WTC11 (cell line): ENCODE data around the gene ARHGAP20. TPM values are rescaled to one million over a fixed set of nuclear protein-coding genes. Genes with fewer than 3 reads are reported as not detected.

ENCODE experiments used
- ATAC-seq: fragments of 200-7000 bp; cut with Tn5 transposase; 2 replicates; pipeline ENCODE4 v1.10.0; 2021; ENCODE audit warnings: mild to moderate bottlenecking, moderate library complexity
- CTCF ChIA-PET: fragments of 300-600 bp; sonication (Branson Sonifier 250); formaldehyde crosslinking; loops from one replicate; lab custom pipeline; 2021; ENCODE audit warnings: antibody characterized with exemption; lab: Charles Lee
- POLR2A ChIA-PET: fragments of 350-600 bp; sonication (Branson Sonifier 250); formaldehyde crosslinking; loops from one replicate; lab custom pipeline; 2021; ENCODE audit warnings: antibody characterized with exemption; lab: Charles Lee
- DNase-seq: peaks from one replicate; pipeline ENCODE4 v3.0.0; 2021; ENCODE audit warnings: low spot score
- H3K27ac Mint-ChIP-seq: 2 replicates; pipeline ENCODE4 v1.8.0; 2021; ENCODE audit warnings: mixed read lengths
- H3K27me3 Mint-ChIP-seq: 2 replicates; pipeline ENCODE4 v1.8.0; 2021; ENCODE audit warnings: low read depth, mild to moderate bottlenecking, moderate library complexity, mixed read lengths
- H3K36me3 Mint-ChIP-seq: 2 replicates; pipeline ENCODE4 v1.8.0; 2021; ENCODE audit warnings: mixed read lengths
- H3K4me1 Mint-ChIP-seq: 2 replicates; pipeline ENCODE4 v1.8.0; 2022; ENCODE audit warnings: mixed read lengths
- H3K4me3 Mint-ChIP-seq: 2 replicates; pipeline ENCODE4 v1.8.0; 2021; ENCODE audit warnings: mild to moderate bottlenecking, moderate library complexity, mixed read lengths
- H3K9me3 Mint-ChIP-seq: 2 replicates; pipeline ENCODE4 v1.8.0; 2021; ENCODE audit warnings: mixed read lengths
- CREB1 ChIP-seq: sonication (generic); formaldehyde crosslinking; IDR thresholded peaks from 2 replicates; pipeline ENCODE4 v1.8.0; 2023; ENCODE audit warnings: mild to moderate bottlenecking, missing genetic modification reagents
- ETV6 ChIP-seq: sonication (generic); formaldehyde crosslinking; IDR thresholded peaks from 2 replicates; pipeline ENCODE4 v1.8.1; 2022; ENCODE audit warnings: mild to moderate bottlenecking, missing genetic modification reagents
- GABPB1 ChIP-seq: sonication (generic); formaldehyde crosslinking; IDR thresholded peaks from 2 replicates; pipeline ENCODE4 v1.8.1; 2023; ENCODE audit warnings: mild to moderate bottlenecking, missing genetic modification reagents
- RORB ChIP-seq: fragments of 250-450 bp; sonication (Bioruptor Pico); IDR thresholded peaks from 2 replicates; pipeline ENCODE4 v1.9.0; 2021; ENCODE audit warnings: mild to moderate bottlenecking
- ZNF121 ChIP-seq: sonication (generic); formaldehyde crosslinking; IDR thresholded peaks from 2 replicates; pipeline ENCODE4 v1.8.0; 2023; ENCODE audit warnings: missing genetic modification reagents
- total RNA-seq: library from RNA; stranded (reverse); gene quantifications from 3 replicates; pipeline ENCODE4 v1.2.3, GENCODE V29; 2021
- TF ChIP-seq, protein P1 (sequence below): sonication (generic); formaldehyde crosslinking; conservative IDR thresholded peaks from 2 replicates; pipeline ENCODE4 v1.8.1; 2023; ENCODE audit warnings: mild to moderate bottlenecking, low read depth, missing genetic modification reagents, moderate library complexity
- TF ChIP-seq, protein P2 (sequence below): sonication (generic); formaldehyde crosslinking; IDR thresholded peaks from 2 replicates; pipeline ENCODE4 v1.8.1; 2022; ENCODE audit warnings: mild to moderate bottlenecking, moderate library complexity, missing genetic modification reagents
- TF ChIP-seq, protein P3 (sequence below): sonication (generic); formaldehyde crosslinking; IDR thresholded peaks from 2 replicates; pipeline ENCODE4 v1.8.0; 2022; ENCODE audit warnings: mild to moderate bottlenecking, missing genetic modification reagents
- TF ChIP-seq, protein P4 (sequence below): sonication (generic); formaldehyde crosslinking; IDR thresholded peaks from 2 replicates; pipeline ENCODE4 v1.8.0; 2023; ENCODE audit warnings: mild to moderate bottlenecking, missing genetic modification reagents
- TF ChIP-seq, protein P5 (sequence below): sonication (generic); formaldehyde crosslinking; IDR thresholded peaks from 2 replicates; pipeline ENCODE4 v1.8.0; 2022; ENCODE audit warnings: mild to moderate bottlenecking, missing genetic modification reagents
- TF ChIP-seq, protein P6 (sequence below): sonication (generic); formaldehyde crosslinking; IDR thresholded peaks from 2 replicates; pipeline ENCODE4 v1.8.1; 2022; ENCODE audit warnings: missing genetic modification reagents, borderline replicate concordance
- TF ChIP-seq, protein P7 (sequence below): sonication (generic); formaldehyde crosslinking; IDR thresholded peaks from 2 replicates; pipeline ENCODE4 v1.8.0; 2022; ENCODE audit warnings: mild to moderate bottlenecking, missing genetic modification reagents
- TF ChIP-seq, protein P8 (sequence below): sonication (generic); formaldehyde crosslinking; IDR thresholded peaks from 2 replicates; pipeline ENCODE4 v1.8.1; 2022; ENCODE audit warnings: mild to moderate bottlenecking, missing genetic modification reagents, moderate library complexity, borderline replicate concordance

Gene ARHGAP20
- total RNA-seq, 1 experiment from 2014 or later = 0.15 TPM

DNA sequence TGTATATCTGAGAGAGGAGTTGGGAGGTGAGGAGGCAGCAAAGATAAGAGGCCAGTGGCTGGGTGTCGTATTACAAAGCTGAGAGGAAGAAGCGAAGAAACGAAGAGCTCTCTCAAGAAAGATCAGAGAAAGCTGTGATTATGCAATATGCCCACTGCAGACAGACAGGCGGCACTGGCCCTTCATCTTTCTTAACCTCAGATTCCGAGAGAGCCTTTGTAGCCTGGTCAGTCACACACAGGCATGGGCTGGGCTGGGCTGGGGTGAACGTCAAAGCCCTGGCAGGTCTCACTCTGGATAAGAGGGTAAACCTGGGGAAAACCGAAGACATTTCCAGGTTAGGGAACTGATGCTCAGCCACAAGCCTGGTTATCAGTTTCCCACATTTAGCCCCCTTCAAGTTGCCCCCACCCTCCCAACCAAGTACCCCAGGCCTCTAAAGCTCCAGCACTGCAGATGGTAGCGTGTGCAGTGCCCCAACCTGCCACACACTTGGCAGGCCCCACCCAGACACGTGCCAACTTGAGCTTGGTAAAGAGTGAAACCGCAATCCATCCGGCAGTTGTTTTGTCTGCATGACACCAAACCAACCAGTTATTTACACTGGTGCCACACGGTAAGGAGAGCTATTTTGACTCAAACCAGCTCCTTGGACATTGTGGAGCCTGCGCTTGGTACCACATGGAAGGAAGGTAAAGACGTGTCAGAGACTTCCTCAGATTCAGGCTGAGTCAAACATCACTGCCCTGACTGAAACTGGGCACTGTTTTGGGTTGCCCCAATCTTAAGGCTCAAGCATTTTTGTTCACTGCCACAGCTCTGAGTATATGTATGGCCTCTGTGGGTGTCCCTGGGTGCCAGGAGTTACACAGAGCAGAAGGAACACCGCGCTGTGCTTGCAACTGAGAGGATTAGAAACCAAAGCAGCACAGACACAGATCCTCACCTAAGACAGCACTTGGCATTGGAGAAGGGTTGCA, 146.6 kb downstream of the ARHGAP20 start (continued):
- no peak for TF ChIP-seq ZNF121
- TF ChIP-seq, protein P1, sequence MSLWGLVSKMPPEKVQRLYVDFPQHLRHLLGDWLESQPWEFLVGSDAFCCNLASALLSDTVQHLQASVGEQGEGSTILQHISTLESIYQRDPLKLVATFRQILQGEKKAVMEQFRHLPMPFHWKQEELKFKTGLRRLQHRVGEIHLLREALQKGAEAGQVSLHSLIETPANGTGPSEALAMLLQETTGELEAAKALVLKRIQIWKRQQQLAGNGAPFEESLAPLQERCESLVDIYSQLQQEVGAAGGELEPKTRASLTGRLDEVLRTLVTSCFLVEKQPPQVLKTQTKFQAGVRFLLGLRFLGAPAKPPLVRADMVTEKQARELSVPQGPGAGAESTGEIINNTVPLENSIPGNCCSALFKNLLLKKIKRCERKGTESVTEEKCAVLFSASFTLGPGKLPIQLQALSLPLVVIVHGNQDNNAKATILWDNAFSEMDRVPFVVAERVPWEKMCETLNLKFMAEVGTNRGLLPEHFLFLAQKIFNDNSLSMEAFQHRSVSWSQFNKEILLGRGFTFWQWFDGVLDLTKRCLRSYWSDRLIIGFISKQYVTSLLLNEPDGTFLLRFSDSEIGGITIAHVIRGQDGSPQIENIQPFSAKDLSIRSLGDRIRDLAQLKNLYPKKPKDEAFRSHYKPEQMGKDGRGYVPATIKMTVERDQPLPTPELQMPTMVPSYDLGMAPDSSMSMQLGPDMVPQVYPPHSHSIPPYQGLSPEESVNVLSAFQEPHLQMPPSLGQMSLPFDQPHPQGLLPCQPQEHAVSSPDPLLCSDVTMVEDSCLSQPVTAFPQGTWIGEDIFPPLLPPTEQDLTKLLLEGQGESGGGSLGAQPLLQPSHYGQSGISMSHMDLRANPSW (CRISPR knock-in tag) = no peak

DNA sequence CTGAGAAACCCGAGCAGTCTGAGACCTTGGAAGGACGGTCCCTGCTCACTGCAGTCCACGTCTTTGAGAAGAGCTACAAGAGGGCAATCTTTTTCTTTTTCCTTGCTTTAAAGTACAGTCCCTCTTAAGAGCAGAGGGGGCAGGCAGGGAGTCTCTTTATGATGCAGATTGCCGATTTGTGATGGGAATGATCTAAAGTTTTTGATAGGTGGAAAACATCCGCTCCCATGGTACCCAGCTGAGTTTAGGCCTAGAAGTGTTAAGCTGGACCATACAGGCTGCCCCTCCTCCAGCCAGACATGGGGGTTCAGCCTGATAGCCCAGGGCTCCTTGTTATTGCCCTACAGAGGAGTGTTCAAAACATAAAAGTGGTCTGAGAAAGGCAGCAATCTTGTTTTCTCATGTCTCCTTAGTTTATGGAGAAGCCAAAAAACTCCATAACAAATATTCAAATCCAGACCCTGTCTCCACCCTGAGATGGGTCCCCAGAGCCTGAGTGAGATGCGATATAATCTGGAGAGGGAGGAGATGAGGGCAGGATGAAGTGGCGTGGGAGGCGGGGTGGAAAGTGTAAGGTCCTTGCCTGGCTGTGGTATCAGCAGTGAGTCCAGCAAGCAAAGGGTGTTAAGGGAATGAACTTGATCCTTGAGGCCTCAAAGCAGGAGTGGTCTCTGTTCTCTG, 147.4 kb downstream of the ARHGAP20 start:
- no peak for TF ChIP-seq RORB (CRISPR knock-in tag)
- TF ChIP-seq, protein P2, sequence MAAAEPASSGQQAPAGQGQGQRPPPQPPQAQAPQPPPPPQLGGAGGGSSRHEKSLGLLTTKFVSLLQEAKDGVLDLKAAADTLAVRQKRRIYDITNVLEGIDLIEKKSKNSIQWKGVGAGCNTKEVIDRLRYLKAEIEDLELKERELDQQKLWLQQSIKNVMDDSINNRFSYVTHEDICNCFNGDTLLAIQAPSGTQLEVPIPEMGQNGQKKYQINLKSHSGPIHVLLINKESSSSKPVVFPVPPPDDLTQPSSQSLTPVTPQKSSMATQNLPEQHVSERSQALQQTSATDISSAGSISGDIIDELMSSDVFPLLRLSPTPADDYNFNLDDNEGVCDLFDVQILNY = no peak
- ATAC-seq (peak; percentile 84), DNase-seq (peak; percentile 33)
- peaks cover 24% of the 10 kb centered on the region for H3K4me1 Mint-ChIP-seq
- H3K36me3 Mint-ChIP-seq = no peaks in the 10 kb centered on the region
- POLR2A ChIA-PET = no interaction called here
- H3K4me3 Mint-ChIP-seq = peak overlapping the region; percentile 31
- H3K9me3 Mint-ChIP-seq = no peaks in the 10 kb centered on the region; the same call in 1 of the 2 replicates
- CTCF ChIA-PET = interaction anchor here (1.0 to 2.7 kb wide), 2 partner anchors 86 to 118 kb away, joined by 5 to 13 read pairs; no protein-coding TSS in a partner anchor
- H3K27me3 Mint-ChIP-seq = no peaks in the 10 kb centered on the region; the same call in 1 of the 2 replicates
- H3K27ac Mint-ChIP-seq = peak overlapping the region; percentile 90

DNA sequence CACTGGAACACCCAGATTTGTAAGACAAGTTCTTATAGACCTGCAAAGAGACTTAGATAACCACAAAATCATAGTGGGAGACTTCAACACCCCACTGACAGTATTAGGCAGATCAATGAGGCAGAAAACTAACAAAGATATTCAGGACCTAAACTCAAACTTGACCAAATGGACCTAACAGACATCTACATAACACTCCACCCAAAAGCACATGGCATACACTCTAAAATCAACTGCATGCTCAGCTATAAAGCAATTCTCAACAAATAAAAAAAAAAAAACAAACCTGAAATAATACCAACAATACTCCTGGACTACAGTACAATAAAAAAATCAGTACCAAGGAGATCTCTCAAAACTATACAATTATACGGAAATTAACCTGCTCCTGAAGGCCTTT, 167.5 kb downstream of the ARHGAP20 start:
- TF ChIP-seq ETV6 (CRISPR knock-in tag) = no peak
- DNase-seq = no peak
- no peak overlapping the region for H3K4me3 Mint-ChIP-seq
- no peaks in the 10 kb centered on the region for H3K27me3 Mint-ChIP-seq
- POLR2A ChIA-PET = no interaction called here
- CTCF ChIA-PET = no interaction called here
- H3K36me3 Mint-ChIP-seq = 0 out of 2 replicates have a peak, but pooled peaks cover 3% of the 10 kb centered on the region
- no peak for ATAC-seq
- H3K27ac Mint-ChIP-seq = no peak overlapping the region
- 0 out of 2 replicates have a peak, but pooled peaks cover 4% of the 10 kb centered on the region for H3K4me1 Mint-ChIP-seq
- H3K9me3 Mint-ChIP-seq = peaks cover 29% of the 10 kb centered on the region

DNA sequence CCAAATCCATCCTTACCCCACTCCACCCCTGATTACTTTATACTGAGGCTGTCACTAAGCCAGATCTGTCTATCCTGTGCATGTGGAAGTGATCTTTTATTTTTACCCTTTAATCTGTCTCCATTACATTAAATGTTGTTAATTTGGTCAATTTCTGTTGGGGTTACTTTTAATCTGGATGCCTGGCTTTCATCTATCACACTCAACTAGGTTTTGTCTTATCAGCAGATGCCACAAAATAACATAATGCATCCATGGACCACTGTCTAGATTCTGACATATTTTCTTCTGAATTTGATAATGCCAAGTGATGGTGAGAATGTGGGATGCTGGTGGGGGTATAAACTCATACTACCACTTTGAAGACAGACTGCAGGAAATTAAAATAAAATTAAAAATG, 174.1 kb downstream of the ARHGAP20 start:
- CTCF ChIA-PET = no interaction called here
- ATAC-seq (no peak), DNase-seq (no peak)
- peaks cover 33% of the 10 kb centered on the region for H3K9me3 Mint-ChIP-seq
- no peak overlapping the region for H3K4me3 Mint-ChIP-seq
- H3K27me3 Mint-ChIP-seq = no peaks in the 10 kb centered on the region
- no peaks in the 10 kb centered on the region for H3K4me1 Mint-ChIP-seq
- H3K27ac Mint-ChIP-seq = no peak overlapping the region
- peaks cover 10% of the 10 kb centered on the region for H3K36me3 Mint-ChIP-seq
- POLR2A ChIA-PET = no interaction called here
- TF ChIP-seq, protein P3, sequence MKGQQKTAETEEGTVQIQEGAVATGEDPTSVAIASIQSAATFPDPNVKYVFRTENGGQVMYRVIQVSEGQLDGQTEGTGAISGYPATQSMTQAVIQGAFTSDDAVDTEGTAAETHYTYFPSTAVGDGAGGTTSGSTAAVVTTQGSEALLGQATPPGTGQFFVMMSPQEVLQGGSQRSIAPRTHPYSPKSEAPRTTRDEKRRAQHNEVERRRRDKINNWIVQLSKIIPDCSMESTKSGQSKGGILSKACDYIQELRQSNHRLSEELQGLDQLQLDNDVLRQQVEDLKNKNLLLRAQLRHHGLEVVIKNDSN (CRISPR knock-in tag) = no peak
- TF ChIP-seq, protein P4, sequence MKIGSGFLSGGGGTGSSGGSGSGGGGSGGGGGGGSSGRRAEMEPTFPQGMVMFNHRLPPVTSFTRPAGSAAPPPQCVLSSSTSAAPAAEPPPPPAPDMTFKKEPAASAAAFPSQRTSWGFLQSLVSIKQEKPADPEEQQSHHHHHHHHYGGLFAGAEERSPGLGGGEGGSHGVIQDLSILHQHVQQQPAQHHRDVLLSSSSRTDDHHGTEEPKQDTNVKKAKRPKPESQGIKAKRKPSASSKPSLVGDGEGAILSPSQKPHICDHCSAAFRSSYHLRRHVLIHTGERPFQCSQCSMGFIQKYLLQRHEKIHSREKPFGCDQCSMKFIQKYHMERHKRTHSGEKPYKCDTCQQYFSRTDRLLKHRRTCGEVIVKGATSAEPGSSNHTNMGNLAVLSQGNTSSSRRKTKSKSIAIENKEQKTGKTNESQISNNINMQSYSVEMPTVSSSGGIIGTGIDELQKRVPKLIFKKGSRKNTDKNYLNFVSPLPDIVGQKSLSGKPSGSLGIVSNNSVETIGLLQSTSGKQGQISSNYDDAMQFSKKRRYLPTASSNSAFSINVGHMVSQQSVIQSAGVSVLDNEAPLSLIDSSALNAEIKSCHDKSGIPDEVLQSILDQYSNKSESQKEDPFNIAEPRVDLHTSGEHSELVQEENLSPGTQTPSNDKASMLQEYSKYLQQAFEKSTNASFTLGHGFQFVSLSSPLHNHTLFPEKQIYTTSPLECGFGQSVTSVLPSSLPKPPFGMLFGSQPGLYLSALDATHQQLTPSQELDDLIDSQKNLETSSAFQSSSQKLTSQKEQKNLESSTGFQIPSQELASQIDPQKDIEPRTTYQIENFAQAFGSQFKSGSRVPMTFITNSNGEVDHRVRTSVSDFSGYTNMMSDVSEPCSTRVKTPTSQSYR (CRISPR knock-in tag) = no peak
- TF ChIP-seq, protein P5, sequence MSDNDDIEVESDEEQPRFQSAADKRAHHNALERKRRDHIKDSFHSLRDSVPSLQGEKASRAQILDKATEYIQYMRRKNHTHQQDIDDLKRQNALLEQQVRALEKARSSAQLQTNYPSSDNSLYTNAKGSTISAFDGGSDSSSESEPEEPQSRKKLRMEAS = no peak
- no peak for TF ChIP-seq CREB1 (CRISPR knock-in tag)
- no peak for TF ChIP-seq GABPB1
- TF ChIP-seq, protein P6, sequence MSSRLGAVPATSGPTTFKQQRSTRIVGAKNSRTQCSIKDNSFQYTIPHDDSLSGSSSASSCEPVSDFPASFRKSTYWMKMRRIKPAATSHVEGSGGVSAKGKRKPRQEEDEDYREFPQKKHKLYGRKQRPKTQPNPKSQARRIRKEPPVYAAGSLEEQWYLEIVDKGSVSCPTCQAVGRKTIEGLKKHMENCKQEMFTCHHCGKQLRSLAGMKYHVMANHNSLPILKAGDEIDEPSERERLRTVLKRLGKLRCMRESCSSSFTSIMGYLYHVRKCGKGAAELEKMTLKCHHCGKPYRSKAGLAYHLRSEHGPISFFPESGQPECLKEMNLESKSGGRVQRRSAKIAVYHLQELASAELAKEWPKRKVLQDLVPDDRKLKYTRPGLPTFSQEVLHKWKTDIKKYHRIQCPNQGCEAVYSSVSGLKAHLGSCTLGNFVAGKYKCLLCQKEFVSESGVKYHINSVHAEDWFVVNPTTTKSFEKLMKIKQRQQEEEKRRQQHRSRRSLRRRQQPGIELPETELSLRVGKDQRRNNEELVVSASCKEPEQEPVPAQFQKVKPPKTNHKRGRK (CRISPR knock-in tag) = no peak
- TF ChIP-seq, protein P7, sequence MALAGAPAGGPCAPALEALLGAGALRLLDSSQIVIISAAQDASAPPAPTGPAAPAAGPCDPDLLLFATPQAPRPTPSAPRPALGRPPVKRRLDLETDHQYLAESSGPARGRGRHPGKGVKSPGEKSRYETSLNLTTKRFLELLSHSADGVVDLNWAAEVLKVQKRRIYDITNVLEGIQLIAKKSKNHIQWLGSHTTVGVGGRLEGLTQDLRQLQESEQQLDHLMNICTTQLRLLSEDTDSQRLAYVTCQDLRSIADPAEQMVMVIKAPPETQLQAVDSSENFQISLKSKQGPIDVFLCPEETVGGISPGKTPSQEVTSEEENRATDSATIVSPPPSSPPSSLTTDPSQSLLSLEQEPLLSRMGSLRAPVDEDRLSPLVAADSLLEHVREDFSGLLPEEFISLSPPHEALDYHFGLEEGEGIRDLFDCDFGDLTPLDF = no peak
- TF ChIP-seq, protein P8, sequence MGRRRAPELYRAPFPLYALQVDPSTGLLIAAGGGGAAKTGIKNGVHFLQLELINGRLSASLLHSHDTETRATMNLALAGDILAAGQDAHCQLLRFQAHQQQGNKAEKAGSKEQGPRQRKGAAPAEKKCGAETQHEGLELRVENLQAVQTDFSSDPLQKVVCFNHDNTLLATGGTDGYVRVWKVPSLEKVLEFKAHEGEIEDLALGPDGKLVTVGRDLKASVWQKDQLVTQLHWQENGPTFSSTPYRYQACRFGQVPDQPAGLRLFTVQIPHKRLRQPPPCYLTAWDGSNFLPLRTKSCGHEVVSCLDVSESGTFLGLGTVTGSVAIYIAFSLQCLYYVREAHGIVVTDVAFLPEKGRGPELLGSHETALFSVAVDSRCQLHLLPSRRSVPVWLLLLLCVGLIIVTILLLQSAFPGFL (CRISPR knock-in tag) = no peak
